CD14-positive monocyte (primary cell): ENCODE measurements around the gene HORMAD2. TPM values are rescaled to one million over a fixed set of nuclear protein-coding genes. Genes with fewer than 3 reads are reported as not detected.

Experiments
- DNase-seq, 3 donors: peaks; one replicate each; pipeline ENCODE4 v3.0.0-alpha.2; 2011 to 2022
- H2AFZ ChIP-seq: 2 replicates; pipeline ENCODE4 v1.6.0; 2012; ENCODE audit warnings: mild to moderate bottlenecking, low read depth, low read length, inconsistent platforms; ENCODE audit not compliant: insufficient read depth, poor library complexity, severe bottlenecking
- H3K27ac ChIP-seq, 2 donors: 1 replicate in 1 of 2; 2 replicates in 1 of 2; pipeline ENCODE4 v1.5.1; 2012 to 2013; ENCODE audit warnings: low read length in 2 of 2, control low read depth in 1 of 2, inconsistent platforms in 1 of 2, low read depth in 1 of 2, mild to moderate bottlenecking in 1 of 2
- H3K27me3 ChIP-seq, 2 donors: one replicate each; pipeline versions ENCODE4 v1.6.0 to v1.6.1; 2011 to 2013; ENCODE audit warnings: low read length in 2 of 2; ENCODE audit not compliant: control insufficient read depth in 2 of 2, insufficient read depth in 2 of 2
- H3K36me3 ChIP-seq, 2 donors: replicated peaks in 1 of 2; 1 replicate in 1 of 2; 2 replicates in 1 of 2; pipeline versions ENCODE4 v1.5.1 to v1.6.1; 2012 to 2013; ENCODE audit warnings: low read length in 2 of 2, control low read depth in 1 of 2, inconsistent platforms in 1 of 2, mild to moderate bottlenecking in 1 of 2; ENCODE audit not compliant: insufficient read depth in 2 of 2, control insufficient read depth in 1 of 2
- H3K4me1 ChIP-seq, 2 donors: 1 replicate in 1 of 2; 2 replicates in 1 of 2; pipeline versions ENCODE4 v1.5.1 to v1.6.1; 2012 to 2013; ENCODE audit warnings: low read length in 2 of 2, control low read depth in 1 of 2, inconsistent platforms in 1 of 2, mild to moderate bottlenecking in 1 of 2, moderate library complexity in 1 of 2; ENCODE audit not compliant: insufficient read depth in 2 of 2, control insufficient read depth in 1 of 2
- H3K4me2 ChIP-seq: replicated peaks from 2 replicates; pipeline ENCODE3; 2012; ENCODE audit warnings: low read length, moderate library complexity, mild to moderate bottlenecking; ENCODE audit not compliant: poor library complexity, severe bottlenecking; ENCODE audit errors: extremely low read depth
- H3K4me3 ChIP-seq, 3 experiments: fragments of 200-600 bp in 1 of 3; sonication (generic) in 1 of 3; replicated peaks in 1 of 3; 1 replicate in 2 of 3; 2 replicates in 1 of 3; pipeline ENCODE4 v1.5.1; 2011 to 2013; ENCODE audit warnings: low read length in 3 of 3, mild to moderate bottlenecking in 3 of 3, control low read depth in 2 of 3, low read depth in 2 of 3, inconsistent platforms in 1 of 3, moderate library complexity in 1 of 3
- H3K79me2 ChIP-seq: 2 replicates; pipeline ENCODE4 v1.6.0; 2012; ENCODE audit warnings: mild to moderate bottlenecking, control low read depth, inconsistent platforms, low read length, moderate library complexity; ENCODE audit not compliant: insufficient read depth
- H3K9ac ChIP-seq: 2 replicates; pipeline ENCODE4 v1.6.0; 2017; ENCODE audit warnings: low read length, mild to moderate bottlenecking; ENCODE audit not compliant: insufficient read depth, poor library complexity, severe bottlenecking
- H3K9me3 ChIP-seq, 2 donors: replicated peaks in 1 of 2; 1 replicate in 1 of 2; 2 replicates in 1 of 2; pipeline versions ENCODE4 v1.5.1 to v1.6.1; 2012 to 2013; ENCODE audit warnings: low read length in 2 of 2, control low read depth in 1 of 2; ENCODE audit not compliant: control insufficient read depth in 1 of 2, insufficient read depth in 1 of 2
- H4K20me1 ChIP-seq: 2 replicates; pipeline ENCODE4 v1.6.0; 2012; ENCODE audit warnings: mild to moderate bottlenecking, low read length, control low read depth, moderate library complexity; ENCODE audit not compliant: insufficient read depth
- H3K27ac Mint-ChIP-seq, 7 donors: one replicate each; pipeline ENCODE4 v1.8.0; 2020; ENCODE audit warnings: mild to moderate bottlenecking in 7 of 7, mixed read lengths in 7 of 7, moderate library complexity in 6 of 7, inconsistent platforms in 2 of 7
- H3K27me3 Mint-ChIP-seq, 3 donors: one replicate each; pipeline ENCODE4 v1.8.0; 2021 to 2022; ENCODE audit warnings: low read depth in 3 of 3, mild to moderate bottlenecking in 3 of 3, mixed read lengths in 3 of 3, moderate library complexity in 3 of 3, inconsistent platforms in 1 of 3
- H3K36me3 Mint-ChIP-seq, 2 donors: one replicate each; pipeline ENCODE4 v1.8.0; 2020; ENCODE audit warnings: mixed read lengths in 2 of 2, inconsistent platforms in 1 of 2, mild to moderate bottlenecking in 1 of 2
- H3K4me1 Mint-ChIP-seq: one replicate; pipeline ENCODE4 v1.8.0; 2020; ENCODE audit warnings: mild to moderate bottlenecking, mixed read lengths
- H3K4me3 Mint-ChIP-seq, 2 donors: one replicate each; pipeline ENCODE4 v1.8.0; 2020; ENCODE audit warnings: mild to moderate bottlenecking in 2 of 2, mixed read lengths in 2 of 2, moderate library complexity in 1 of 2
- H3K9me3 Mint-ChIP-seq, 7 donors: one replicate each; pipeline ENCODE4 v1.8.0; 2020 to 2022; ENCODE audit warnings: mixed read lengths in 7 of 7, mild to moderate bottlenecking in 6 of 7, moderate library complexity in 6 of 7, inconsistent platforms in 2 of 7
- WGBS: methylation state at CpG from one replicate; pipeline ENCODE4 v1.1.5; 2013; ENCODE audit warnings: missing lambda C conversion rate; ENCODE audit not compliant: insufficient coverage; 5-methylcytosine and 5-hydroxymethylcytosine counted together
- intact Hi-C, 2 donors: fragments of 100-400 bp; cut with micrococcal nuclease; formaldehyde crosslinking; loops; one replicate each; pipeline versions ENCODE4 v1.15.0 to v1.15.1; 2023
- polyA plus RNA-seq, 3 donors: library from polyadenylated mRNA; depleted of rRNA in 1 of 3; unstranded in 2 of 3; stranded (reverse) in 1 of 3; fragments of 300-500 nt in 2 of 3; fragments of >200 nt in 1 of 3; fragmentation: Illumina TruSeq in 2 of 3; gene quantifications; 1 replicate in 2 of 3; 2 replicates in 1 of 3; pipeline ENCODE4 v1.2.3, GENCODE V29; 2012 to 2021
- TF ChIP-seq, protein P1 (sequence below): fragments of 200-600 bp; IDR thresholded peaks from one replicate; pipeline ENCODE4 v1.8.0; 2022; ENCODE audit warnings: antibody characterized with exemption, mild to moderate bottlenecking

Gene HORMAD2
- polyA plus RNA-seq, 3 donors = not detected

- Histone ChIP-seq H3K9ac (no peak overlapping the region), H3K4me2 (no peak overlapping the region), H3K9me3 (no peaks in the 10 kb centered on the region), H3K4me1 (no peaks in the 10 kb centered on the region), H3K4me3 (no peak overlapping the region), H3K27me3 (no peaks in the 10 kb centered on the region), H3K27ac (no peak overlapping the region), H2AFZ (no peak overlapping the region), H3K36me3 (no peaks in the 10 kb centered on the region), H3K79me2 (no peaks in the 10 kb centered on the region), H4K20me1 (no peaks in the 10 kb centered on the region)
- peaks cover 3% of the 10 kb centered on the region for H3K4me1 Mint-ChIP-seq
- H3K36me3 Mint-ChIP-seq = no peaks in the 10 kb centered on the region
- H3K27me3 Mint-ChIP-seq = peaks cover 1 to 6% (median 1%) of the 10 kb centered on the region in 3 donors
- TF ChIP-seq, protein P1, sequence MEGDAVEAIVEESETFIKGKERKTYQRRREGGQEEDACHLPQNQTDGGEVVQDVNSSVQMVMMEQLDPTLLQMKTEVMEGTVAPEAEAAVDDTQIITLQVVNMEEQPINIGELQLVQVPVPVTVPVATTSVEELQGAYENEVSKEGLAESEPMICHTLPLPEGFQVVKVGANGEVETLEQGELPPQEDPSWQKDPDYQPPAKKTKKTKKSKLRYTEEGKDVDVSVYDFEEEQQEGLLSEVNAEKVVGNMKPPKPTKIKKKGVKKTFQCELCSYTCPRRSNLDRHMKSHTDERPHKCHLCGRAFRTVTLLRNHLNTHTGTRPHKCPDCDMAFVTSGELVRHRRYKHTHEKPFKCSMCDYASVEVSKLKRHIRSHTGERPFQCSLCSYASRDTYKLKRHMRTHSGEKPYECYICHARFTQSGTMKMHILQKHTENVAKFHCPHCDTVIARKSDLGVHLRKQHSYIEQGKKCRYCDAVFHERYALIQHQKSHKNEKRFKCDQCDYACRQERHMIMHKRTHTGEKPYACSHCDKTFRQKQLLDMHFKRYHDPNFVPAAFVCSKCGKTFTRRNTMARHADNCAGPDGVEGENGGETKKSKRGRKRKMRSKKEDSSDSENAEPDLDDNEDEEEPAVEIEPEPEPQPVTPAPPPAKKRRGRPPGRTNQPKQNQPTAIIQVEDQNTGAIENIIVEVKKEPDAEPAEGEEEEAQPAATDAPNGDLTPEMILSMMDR = no peak
- DNase-seq = no peak
- peak overlapping the region in 1 of 7 donors; percentile 62 for H3K27ac Mint-ChIP-seq
- no peak overlapping the region for H3K4me3 Mint-ChIP-seq
- intact Hi-C loops = no loop called here
- no peaks in the 10 kb centered on the region for H3K9me3 Mint-ChIP-seq
- WGBS = no CpG with 5 or more reads among the region's 2 CpGs
Measured at GRCh38 chr22:30115705-30116104, 35.4 kb downstream of the HORMAD2 start.

DNA sequence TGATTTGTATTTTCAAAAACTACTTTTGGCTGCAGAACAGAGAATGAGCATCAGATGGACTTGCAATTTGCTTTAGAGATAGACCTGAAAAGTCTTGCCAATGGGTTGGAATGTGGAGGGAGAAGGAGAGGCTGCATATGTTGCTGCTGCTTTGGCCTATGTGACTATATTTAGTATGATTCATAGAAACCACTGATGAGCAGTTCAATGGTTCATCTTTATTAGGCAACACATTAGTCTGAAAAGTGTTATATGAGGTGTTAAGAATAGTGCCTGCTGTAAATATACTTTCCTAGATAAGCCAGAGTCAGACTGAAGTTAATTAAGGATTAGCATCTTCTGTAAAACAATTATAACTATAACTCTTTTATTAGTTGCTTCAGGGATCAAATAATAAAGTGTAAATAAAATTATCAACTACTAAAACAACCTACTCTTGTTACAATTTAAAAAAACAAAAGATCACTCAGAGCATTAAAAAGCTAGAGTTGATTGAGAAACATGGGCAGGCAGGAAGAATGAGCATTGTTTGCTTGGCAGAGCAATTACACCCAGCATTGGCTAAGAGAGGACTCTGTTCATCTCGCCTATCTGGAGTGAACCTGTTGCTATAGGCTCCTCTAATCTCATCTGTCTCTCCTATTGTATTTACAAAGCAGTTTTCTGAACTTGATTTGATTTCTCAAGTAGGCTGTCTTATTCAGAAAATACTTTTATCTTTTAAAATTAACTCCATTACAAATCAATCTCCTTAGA is 36.3 kb downstream of the HORMAD2 start:
- no peaks in the 10 kb centered on the region for H3K79me2 ChIP-seq
- WGBS = no CpG with 5 or more reads among the region's 1 CpG
- no peaks in the 10 kb centered on the region for H3K36me3 ChIP-seq
- H3K4me3 Mint-ChIP-seq = no peak overlapping the region
- intact Hi-C loops = no loop called here
- H3K4me1 ChIP-seq = no peaks in the 10 kb centered on the region
- no peak overlapping the region for H2AFZ ChIP-seq
- no peak overlapping the region for H3K4me2 ChIP-seq
- peak in 1 of 3 donors; percentile 23 for DNase-seq
- no peaks in the 10 kb centered on the region for H3K36me3 Mint-ChIP-seq
- peaks cover 0 to 3% (median 1%) of the 10 kb centered on the region in 3 donors for H3K27me3 Mint-ChIP-seq
- H3K9me3 Mint-ChIP-seq = no peaks in the 10 kb centered on the region
- H3K9ac ChIP-seq = no peak overlapping the region
- H3K27ac Mint-ChIP-seq = peak overlapping the region in 1 of 7 donors; percentile 33
- no peak overlapping the region for H3K4me3 ChIP-seq
- no peak overlapping the region for H3K27ac ChIP-seq
- H4K20me1 ChIP-seq = no peaks in the 10 kb centered on the region
- H3K27me3 ChIP-seq = no peaks in the 10 kb centered on the region
- TF ChIP-seq, protein P1 = no peak
- H3K9me3 ChIP-seq = no peaks in the 10 kb centered on the region
- H3K4me1 Mint-ChIP-seq = peaks cover 3% of the 10 kb centered on the region
